Epithelial cell of proximal tubule (primary cell): ENCODE results near the gene ARHGAP20. TPM values are rescaled to one million over a fixed set of nuclear protein-coding genes. Genes with fewer than 3 reads are reported as not detected.

Source experiments
- DNase-seq: peaks from one replicate; pipeline ENCODE4 v3.0.0-alpha.2; 2011; ENCODE audit warnings: low read depth
- H3K4me3 ChIP-seq: 2 replicates; pipeline ENCODE4 v1.5.1; 2011; ENCODE audit warnings: low read depth, mild to moderate bottlenecking, low read length
- CTCF ChIP-seq: conservative IDR thresholded peaks from 2 replicates; pipeline ENCODE4 v1.5.1; 2012; ENCODE audit warnings: low read depth, mild to moderate bottlenecking, low read length
- total RNA-seq: library from RNA; depleted of rRNA; stranded (reverse); fragments of >200 nt; gene quantifications from 2 replicates; pipeline ENCODE4 v1.2.3, GENCODE V29; 2015

Gene ARHGAP20
- total RNA-seq, 1 donor from 2014 or later = 0.12 TPM

DNA sequence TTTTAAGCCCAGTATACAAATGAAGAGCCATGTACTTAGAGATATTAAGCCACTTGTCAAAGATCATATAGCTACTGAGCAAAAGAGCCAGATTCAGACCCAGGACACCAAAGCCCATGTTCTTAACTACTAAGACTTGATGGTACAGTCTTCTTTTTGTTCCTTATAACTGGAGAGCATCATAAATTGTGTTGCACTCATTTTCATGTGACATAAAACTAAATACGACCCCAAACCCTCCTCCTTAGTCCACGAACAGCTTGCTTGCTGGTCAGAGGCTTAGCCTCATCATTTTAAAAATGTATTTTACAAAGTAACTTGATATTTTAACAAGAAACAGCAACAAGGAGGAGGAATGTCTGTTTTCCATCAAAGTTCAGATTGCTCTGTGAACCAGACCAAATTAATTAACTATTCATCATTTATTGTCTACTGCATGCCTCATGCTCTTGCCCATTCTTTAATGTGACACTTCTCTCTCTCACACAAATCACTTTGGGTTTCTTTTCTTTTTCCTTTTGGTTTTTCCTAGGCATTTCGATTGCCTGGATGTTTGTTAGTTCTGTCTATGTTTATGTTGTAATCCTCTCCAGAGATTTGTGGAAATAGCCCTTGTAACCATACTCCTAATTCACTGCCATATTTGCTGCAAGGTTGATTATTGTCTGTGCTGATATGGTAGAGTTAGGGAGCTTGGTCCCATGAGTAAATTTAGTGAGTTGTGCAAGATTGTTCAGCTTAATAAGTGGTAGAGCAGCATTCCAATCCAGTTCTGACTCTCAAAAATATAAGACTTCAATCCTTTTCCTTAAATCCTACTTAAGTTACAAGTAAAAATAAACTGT, 8.4 kb upstream of the ARHGAP20 start:
- DNase-seq = no peak
- H3K4me3 ChIP-seq = no peak overlapping the region
- no peak for TF ChIP-seq CTCF

DNA sequence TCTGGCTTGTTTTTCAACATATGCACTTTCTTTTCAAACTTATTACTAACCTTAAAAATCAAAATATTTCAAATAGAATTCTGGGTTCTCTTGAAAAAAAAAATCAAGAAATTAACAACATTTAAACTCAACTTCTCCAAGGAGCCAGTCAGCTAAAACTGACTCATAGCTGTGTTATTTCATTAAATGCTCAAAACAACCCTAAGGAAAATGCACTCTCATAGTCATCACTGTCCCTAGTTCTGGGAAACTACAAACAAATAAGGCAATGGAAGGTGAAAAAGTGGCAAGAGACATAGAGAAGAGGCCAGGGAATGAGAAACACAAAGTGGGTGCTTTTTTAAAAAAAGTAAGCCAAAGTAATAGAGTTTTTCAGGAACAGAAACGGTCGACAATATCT, 4.1 kb upstream of the ARHGAP20 start:
- DNase-seq = no peak
- H3K4me3 ChIP-seq = no peak overlapping the region
- TF ChIP-seq CTCF = no peak

DNA sequence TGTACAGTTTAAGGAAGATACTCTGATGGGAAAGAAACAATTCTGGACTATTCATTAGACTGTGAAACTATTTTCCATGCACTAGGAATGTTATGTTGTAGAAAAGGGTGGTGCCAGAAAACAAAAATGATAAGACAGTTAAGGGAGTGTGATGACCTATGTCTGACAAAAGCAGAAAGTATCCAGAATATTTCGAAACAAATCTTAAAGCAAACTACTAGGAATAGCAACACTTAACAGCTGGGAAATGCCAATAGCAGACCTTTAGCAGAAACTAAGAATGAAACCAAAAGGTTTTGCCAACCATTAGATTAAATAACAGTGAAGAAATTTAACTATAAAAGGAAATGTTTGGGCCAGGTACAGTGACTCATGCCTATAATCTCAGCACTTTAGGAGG, 3.3 kb upstream of the ARHGAP20 start:
- DNase-seq = no peak
- TF ChIP-seq CTCF = no peak

GRCh38 chr11:110713449-110713776, 1.2 kb upstream of the ARHGAP20 start:
- DNase-seq = no peak
- H3K4me3 ChIP-seq = no peak overlapping the region
- no peak for TF ChIP-seq CTCF

More for the DNA sequence above, 3.3 kb upstream of the ARHGAP20 start:
- no peak overlapping the region for H3K4me3 ChIP-seq

DNA sequence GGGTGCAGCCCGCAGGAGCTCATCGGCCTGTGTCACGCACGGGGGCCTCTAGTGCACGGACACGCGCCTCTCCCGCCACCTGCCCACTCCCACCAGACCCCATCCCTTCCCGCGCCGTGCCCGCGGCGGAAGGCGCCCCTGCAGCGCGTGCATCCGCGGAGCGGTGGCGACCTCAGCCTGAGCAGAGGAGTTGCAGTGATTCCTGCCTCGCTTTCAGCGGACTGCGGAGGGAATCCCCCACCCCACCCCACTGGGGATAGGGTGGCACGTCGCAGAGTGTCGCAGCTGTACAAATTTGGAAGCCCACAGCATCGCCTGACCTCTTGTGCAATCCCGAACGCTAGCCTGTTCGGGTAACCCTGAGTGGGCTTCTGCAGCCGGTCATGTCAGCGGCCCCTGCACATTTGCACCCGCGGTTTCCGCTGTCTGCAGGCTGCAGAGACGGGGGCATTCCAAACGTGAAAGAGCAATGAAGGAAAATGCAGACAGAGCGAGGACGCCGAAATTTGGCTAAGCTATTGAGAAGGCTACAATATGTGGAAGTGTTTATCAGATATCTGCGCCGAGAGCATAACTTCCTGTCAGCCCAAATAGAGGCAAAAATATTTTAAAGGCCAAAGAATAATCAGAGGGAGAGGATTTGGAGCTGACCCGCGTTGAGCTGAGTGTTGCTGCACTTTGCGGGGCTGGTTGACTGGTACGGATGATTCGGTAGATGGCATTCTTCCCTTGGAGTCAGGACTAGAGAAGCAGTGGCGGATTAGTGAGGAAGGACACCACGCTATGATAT, 617 bp upstream of the ARHGAP20 start:
- H3K4me3 ChIP-seq = peak overlapping the region; percentile 43
- no peak for DNase-seq
- TF ChIP-seq CTCF = peak; percentile 21

GRCh38 chr11:110711448-110711775, 825 bp downstream of the ARHGAP20 start:
- H3K4me3 ChIP-seq = peak overlapping the region; percentile 52
- DNase-seq = no peak

More at GRCh38 chr11:110711448-110711775, 825 bp downstream of the ARHGAP20 start:
- TF ChIP-seq CTCF = no peak
